ENCODE results near the gene ZNF385C. TPM values are rescaled to one million over a fixed set of nuclear protein-coding genes. Genes with fewer than 3 reads are reported as not detected.

The ZNF385C gene
- total and polyA plus RNA-seq, 9 donors: 2.8 to 10.0 (median 7.6) TPM

DNA sequence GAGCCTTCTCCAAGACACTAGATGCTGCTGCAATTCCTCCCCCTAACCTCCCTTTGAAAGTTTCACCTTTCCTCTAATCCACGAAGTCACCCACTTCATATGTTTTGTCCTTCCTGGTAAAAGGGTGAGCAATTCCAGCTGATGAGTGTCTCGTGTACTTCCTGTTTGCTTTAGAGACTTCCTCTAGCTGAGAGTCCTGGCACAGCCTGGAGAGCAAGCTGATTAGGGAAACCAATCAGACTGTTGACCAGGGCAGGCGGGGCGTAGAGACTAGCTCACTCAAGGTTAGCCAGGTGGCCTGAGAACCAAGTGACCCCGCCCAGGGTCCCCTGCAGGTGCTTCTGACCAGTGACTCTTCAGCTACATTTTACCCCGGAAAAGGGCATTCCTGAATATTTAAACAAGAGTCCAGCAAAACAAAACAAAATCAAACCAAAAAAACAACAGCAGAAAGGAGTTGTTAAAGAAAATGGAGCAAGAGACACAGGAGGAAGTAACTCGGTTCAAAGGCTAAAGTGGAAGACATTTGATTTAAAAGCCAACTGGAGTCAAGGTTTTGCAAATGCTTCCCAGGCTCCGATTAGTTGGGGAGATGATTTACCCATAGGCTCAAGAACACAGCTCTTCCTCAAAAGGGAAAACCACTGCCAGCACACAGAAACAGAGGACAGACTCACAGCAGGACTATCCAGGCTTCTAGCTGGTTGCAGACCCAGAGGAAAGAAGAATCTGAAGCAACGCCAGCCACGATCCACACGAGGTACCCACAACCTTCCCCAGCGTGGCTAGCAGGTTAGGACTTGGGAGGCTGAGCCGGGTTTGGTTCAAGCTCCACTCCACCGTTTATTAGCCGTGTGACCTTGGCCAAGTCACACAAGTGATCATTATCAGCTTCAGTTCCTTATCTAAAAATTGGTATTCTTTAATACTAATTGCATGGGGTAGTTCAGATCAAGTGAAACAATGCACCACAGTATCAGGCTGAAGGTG is 37.7 kb upstream of the ZNF385C start:
- DNase-seq: peak; percentile 74
- Histone ChIP-seq H3K27me3 (ENCODE audit: control insufficient read depth, insufficient read depth, low read length) (no peaks in the 10 kb centered on the region), H3K9me3 (replicated peaks; ENCODE audit: control insufficient read depth, low read depth, low read length) (no peaks in the 10 kb centered on the region), H3K4me1 (ENCODE audit: control insufficient read depth, insufficient read depth, low read length) (peaks cover 44% of the 10 kb centered on the region), H3K4me3 (ENCODE audit: low read length) (no peak overlapping the region), H3K27ac (ENCODE audit: low read length) (peak overlapping the region; percentile 8), H3K36me3 (ENCODE audit: control insufficient read depth, insufficient read depth, low read length) (peaks cover 16% of the 10 kb centered on the region)
- 69% methylated on average over 6 of the region's 15 CpGs for WGBS (ENCODE audit: insufficient coverage)

DNA sequence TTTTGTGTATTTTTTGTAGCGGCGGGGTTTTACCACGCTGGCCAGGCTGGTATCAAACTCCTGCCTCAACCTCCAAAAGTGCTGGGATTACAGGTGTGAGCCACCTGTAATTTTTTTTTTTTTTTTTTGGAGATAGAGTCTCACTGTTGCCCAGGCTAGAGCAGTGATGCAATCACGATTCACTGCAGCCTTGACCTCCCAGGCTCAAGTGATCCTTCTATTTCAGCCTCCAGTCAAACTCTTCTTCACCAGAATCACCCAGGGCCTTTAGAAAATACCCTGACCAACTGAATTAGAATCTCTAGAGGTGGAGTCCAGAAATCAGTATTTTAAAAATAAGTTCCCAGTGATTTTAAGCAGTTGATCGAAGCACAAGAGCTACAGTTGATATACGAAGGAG is 36.9 kb upstream of the ZNF385C start:
- Histone ChIP-seq H3K9me3 (replicated peaks; ENCODE audit: control insufficient read depth, low read depth, low read length) (no peaks in the 10 kb centered on the region), H3K27me3 (ENCODE audit: control insufficient read depth, insufficient read depth, low read length) (no peaks in the 10 kb centered on the region), H3K36me3 (ENCODE audit: control insufficient read depth, insufficient read depth, low read length) (peaks cover 19% of the 10 kb centered on the region), H3K4me3 (ENCODE audit: low read length) (no peak overlapping the region), H3K4me1 (ENCODE audit: control insufficient read depth, insufficient read depth, low read length) (peaks cover 51% of the 10 kb centered on the region), H3K27ac (ENCODE audit: low read length) (peak overlapping the region; percentile 0)
- WGBS (ENCODE audit: insufficient coverage): 100% methylated on average over 1 of the region's 6 CpGs
- DNase-seq: no peak

DNA sequence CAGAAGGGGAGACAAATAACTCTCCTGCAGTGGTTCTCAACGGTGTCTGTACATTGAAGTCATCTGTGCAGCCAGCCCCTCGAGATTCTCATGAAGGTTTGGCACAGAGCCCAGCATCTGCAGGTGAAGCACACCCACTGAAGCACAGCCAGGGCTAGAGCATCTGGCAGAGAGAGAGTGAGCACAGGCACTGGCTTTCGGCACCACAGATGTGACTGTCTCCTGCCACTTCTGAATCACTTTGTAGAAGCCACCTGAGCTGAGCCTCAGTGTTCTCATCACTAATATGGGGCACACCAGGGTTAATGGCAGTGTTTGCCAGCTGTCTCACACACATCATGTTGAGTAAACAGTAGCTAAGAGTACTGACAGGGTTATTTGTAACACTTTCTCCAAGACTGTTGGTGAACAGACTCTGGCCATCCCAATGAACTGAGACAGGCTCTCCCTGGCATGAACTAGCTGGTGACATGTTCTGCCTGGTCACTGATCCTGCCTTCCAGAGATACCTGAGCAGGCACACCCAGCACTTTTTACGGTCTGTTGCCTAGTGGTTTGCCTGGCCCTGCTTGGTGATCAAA is 35.3 kb upstream of the ZNF385C start:
- Histone ChIP-seq H3K9me3 (replicated peaks; ENCODE audit: control insufficient read depth, low read depth, low read length) (no peaks in the 10 kb centered on the region), H3K27ac (ENCODE audit: low read length) (peak overlapping the region; percentile 56), H3K36me3 (ENCODE audit: control insufficient read depth, insufficient read depth, low read length) (peaks cover 35% of the 10 kb centered on the region), H3K4me1 (ENCODE audit: control insufficient read depth, insufficient read depth, low read length) (peaks cover 37% of the 10 kb centered on the region), H3K4me3 (ENCODE audit: low read length) (no peak overlapping the region), H3K27me3 (ENCODE audit: control insufficient read depth, insufficient read depth, low read length) (no peaks in the 10 kb centered on the region)
- 33% methylated on average over 3 of the region's 4 CpGs for WGBS (ENCODE audit: insufficient coverage)
- DNase-seq: no peak

DNA sequence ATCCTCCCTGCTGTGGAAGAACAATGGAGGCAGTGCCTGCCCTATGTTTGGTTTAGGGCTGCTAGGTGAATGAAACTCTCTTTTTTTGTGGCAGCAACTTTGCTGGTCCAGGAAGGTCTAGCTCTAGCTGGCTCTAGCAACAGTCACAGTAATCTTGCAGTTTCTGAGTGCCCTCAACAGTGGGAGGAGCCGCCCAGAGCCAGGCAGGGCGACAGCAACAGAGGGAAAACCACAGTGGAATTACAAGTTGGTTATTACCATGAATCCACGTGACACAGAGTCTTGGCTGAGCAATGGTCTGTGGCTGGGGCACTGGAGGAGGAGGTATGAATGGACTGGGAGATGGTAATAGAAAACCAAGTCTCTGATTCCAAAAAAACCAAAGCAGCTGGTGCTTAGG is 34.7 kb upstream of the ZNF385C start:
- no peaks in the 10 kb centered on the region for H3K27me3 ChIP-seq (ENCODE audit: control insufficient read depth, insufficient read depth, low read length)
- peaks cover 41% of the 10 kb centered on the region for H3K36me3 ChIP-seq (ENCODE audit: control insufficient read depth, insufficient read depth, low read length)
- no peaks in the 10 kb centered on the region for H3K9me3 ChIP-seq (replicated peaks; ENCODE audit: control insufficient read depth, low read depth, low read length)
- no peak for DNase-seq
- H3K27ac ChIP-seq (ENCODE audit: low read length): peak overlapping the region; percentile 56
- peaks cover 31% of the 10 kb centered on the region for H3K4me1 ChIP-seq (ENCODE audit: control insufficient read depth, insufficient read depth, low read length)
- WGBS (ENCODE audit: insufficient coverage): 37% methylated on average over 3 of the region's 3 CpGs
- H3K4me3 ChIP-seq (ENCODE audit: low read length): no peak overlapping the region

DNA sequence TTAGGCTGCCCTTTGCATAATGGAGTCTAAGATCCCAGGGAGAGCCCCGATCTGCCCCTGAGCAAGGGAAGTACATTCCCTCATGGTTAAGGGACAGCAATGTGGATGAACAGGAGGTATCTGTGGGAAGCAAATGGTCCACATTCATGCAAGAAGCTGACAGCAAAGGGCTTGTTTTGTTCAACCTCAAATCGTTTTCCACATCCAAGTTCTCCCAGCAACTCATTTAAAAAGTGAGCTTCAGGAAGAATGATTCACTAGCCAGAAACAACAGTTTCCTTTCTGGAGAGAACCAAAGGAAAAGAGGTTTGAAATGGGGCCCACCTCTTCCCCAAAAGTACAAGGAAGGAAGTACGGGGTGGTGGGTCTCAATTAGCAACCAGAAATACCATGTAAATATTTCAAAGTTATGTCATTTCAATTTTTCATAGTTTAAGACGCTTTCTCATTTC is 33.7 kb upstream of the ZNF385C start:
- Histone ChIP-seq H3K4me1 (ENCODE audit: control insufficient read depth, insufficient read depth, low read length) (peaks cover 31% of the 10 kb centered on the region), H3K36me3 (ENCODE audit: control insufficient read depth, insufficient read depth, low read length) (peaks cover 47% of the 10 kb centered on the region), H3K9me3 (replicated peaks; ENCODE audit: control insufficient read depth, low read depth, low read length) (no peaks in the 10 kb centered on the region), H3K4me3 (ENCODE audit: low read length) (no peak overlapping the region), H3K27ac (ENCODE audit: low read length) (peak overlapping the region; percentile 59), H3K27me3 (ENCODE audit: control insufficient read depth, insufficient read depth, low read length) (no peaks in the 10 kb centered on the region)
- whole genome bisulfite sequencing (ENCODE audit: insufficient coverage): 80% methylated on average over 1 of the region's 4 CpGs
- DNase-seq: no peak

DNA sequence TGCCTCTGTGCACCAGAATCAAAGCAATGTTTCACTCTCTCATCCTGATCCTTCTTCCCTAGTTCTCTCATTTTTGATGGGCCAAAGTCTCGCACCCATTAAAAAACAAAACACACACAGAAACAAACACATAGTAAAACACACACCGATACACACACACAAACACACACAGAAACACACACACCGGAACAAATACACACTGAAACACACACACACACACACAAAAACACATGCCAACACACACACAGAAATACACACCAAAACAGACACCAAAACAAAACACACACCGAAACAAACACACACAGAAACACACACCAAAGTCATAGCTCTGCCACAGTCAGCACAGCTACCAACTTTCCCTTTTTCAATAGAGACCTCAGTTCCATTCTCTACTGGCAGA is 33.0 kb upstream of the ZNF385C start:
- Histone ChIP-seq H3K36me3 (ENCODE audit: control insufficient read depth, insufficient read depth, low read length) (peaks cover 51% of the 10 kb centered on the region), H3K9me3 (replicated peaks; ENCODE audit: control insufficient read depth, low read depth, low read length) (no peaks in the 10 kb centered on the region), H3K4me3 (ENCODE audit: low read length) (no peak overlapping the region), H3K4me1 (ENCODE audit: control insufficient read depth, insufficient read depth, low read length) (peaks cover 27% of the 10 kb centered on the region), H3K27ac (ENCODE audit: low read length) (peak overlapping the region; percentile 59), H3K27me3 (ENCODE audit: control insufficient read depth, insufficient read depth, low read length) (no peaks in the 10 kb centered on the region)
- DNase-seq: no peak
- WGBS (ENCODE audit: insufficient coverage): 93% methylated on average over 3 of the region's 4 CpGs

DNA sequence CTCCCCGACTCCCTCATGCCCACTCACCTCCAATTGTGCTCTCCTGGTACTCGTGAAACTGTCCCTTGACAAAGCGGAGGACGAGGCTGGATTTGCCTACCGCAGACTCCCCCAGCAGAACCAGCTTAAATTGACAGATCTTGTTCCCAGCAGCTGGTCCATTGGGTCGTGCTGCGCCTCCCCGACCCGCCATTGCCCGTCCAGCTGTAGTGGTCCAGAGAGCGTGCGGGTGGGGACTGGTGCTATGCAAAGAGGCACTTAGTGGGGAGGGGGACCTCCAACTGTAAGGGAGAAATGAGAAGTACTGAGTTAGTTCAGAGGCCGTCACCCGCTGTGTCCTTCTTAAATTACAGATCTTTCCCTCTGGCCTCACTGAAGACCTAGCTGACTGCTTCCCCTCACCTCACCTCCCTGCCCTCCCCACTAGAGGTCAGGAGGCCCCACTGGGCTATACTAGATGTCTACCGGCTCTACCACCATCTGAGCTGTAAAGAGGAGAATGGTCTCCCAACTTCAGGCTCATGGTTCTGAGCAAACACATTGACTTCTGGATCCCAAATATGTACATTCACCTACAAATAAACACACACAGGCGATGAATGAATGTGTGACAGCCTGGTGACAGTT is 32.1 kb upstream of the ZNF385C start:
- Histone ChIP-seq H3K9me3 (replicated peaks; ENCODE audit: control insufficient read depth, low read depth, low read length) (no peaks in the 10 kb centered on the region), H3K4me1 (ENCODE audit: control insufficient read depth, insufficient read depth, low read length) (peaks cover 26% of the 10 kb centered on the region), H3K27ac (ENCODE audit: low read length) (peak overlapping the region; percentile 16), H3K36me3 (ENCODE audit: control insufficient read depth, insufficient read depth, low read length) (peaks cover 53% of the 10 kb centered on the region), H3K4me3 (ENCODE audit: low read length) (no peak overlapping the region), H3K27me3 (ENCODE audit: control insufficient read depth, insufficient read depth, low read length) (no peaks in the 10 kb centered on the region)
- 87% methylated on average over 10 of the region's 16 CpGs for WGBS (ENCODE audit: insufficient coverage)
- DNase-seq: no peak

DNA sequence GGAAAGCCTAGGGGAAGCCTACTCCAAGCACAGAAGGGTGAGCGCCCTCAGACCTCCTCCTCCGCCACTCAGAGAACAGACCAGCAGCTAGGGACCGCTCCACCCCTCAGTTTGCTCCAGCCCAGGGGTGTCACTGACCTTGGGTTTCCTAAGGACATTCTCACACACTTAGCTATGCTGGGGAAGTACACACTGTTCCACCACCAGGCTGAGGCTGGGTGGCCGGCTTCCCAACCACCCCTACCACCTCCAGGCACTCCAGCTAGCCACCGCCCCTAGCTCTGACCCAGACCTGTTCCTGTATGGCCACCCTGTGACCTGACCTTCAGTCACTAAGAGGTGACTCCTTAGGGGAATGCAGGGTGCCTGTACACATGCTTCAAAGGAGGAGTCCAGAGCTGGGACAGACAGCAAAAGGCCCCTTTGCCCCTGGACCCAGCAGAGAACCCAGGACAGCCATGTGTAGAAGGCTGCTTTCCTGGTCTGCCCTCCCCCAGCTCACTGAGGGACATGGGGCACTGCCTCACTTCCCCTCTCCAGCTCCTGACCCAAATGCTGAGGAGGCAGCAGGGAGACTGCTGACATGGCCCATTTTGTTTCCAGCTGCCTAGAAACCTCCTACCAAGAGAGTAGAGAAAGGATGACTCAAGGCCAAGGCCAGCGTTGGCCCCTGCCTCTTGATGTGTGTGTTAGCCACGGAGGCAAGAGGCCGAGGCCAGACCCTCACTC is 31.0 kb upstream of the ZNF385C start:
- Histone ChIP-seq H3K4me3 (ENCODE audit: low read length) (no peak overlapping the region), H3K27me3 (ENCODE audit: control insufficient read depth, insufficient read depth, low read length) (no peaks in the 10 kb centered on the region), H3K36me3 (ENCODE audit: control insufficient read depth, insufficient read depth, low read length) (peaks cover 63% of the 10 kb centered on the region), H3K27ac (ENCODE audit: low read length) (peak overlapping the region; percentile 42), H3K4me1 (ENCODE audit: control insufficient read depth, insufficient read depth, low read length) (peaks cover 26% of the 10 kb centered on the region), H3K9me3 (replicated peaks; ENCODE audit: control insufficient read depth, low read depth, low read length) (no peaks in the 10 kb centered on the region)
- peak; percentile 72 for DNase-seq
- WGBS (ENCODE audit: insufficient coverage): 89% methylated on average over 5 of the region's 8 CpGs

DNA sequence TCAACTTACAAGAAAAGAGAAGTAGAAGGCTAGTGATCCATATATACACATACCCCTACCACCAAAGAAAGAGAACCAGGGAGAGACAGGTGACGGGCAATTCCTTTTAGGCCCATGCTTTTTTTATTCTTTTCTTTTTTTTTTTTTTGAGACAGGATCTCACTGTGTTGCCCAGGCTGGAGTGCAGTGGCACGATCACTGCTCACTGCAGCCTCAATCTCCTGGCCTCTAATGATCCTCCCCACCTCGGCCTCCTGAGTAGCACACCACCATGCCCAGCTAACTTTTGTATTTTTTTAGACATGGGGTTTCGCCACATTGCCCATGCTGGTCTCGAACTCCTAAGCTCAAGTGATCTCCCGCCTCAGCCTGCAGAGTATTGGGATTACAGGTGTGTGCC is 29.1 kb upstream of the ZNF385C start:
- 87% methylated on average over 3 of the region's 6 CpGs for WGBS (ENCODE audit: insufficient coverage)
- no peaks in the 10 kb centered on the region for H3K27me3 ChIP-seq (ENCODE audit: control insufficient read depth, insufficient read depth, low read length)
- no peak overlapping the region for H3K27ac ChIP-seq (ENCODE audit: low read length)

More for the DNA sequence above, 29.1 kb upstream of the ZNF385C start:
- Histone ChIP-seq H3K4me3 (ENCODE audit: low read length) (no peak overlapping the region), H3K36me3 (ENCODE audit: control insufficient read depth, insufficient read depth, low read length) (peaks cover 60% of the 10 kb centered on the region), H3K9me3 (replicated peaks; ENCODE audit: control insufficient read depth, low read depth, low read length) (no peaks in the 10 kb centered on the region), H3K4me1 (ENCODE audit: control insufficient read depth, insufficient read depth, low read length) (peaks cover 16% of the 10 kb centered on the region)
- no peak for DNase-seq
